Activated naive CD8-positive, alpha-beta T cell treated with anti-CD3 and anti-CD28 coated beads, Interleukin-2, amount 10 ng/mL, durations not matched to agents 7 days and 5 days (primary cell): ENCODE data around the gene PRKG1. TPM values are rescaled to one million over a fixed set of nuclear protein-coding genes. Genes with fewer than 3 reads are reported as not detected.
A peak's percentile ranks its signal among the peaks of the same experiment; 100 is the strongest.
"Not testable (repeated sequence)": the region's sequence is repeated elsewhere in the genome, so short reads cannot be mapped to it uniquely, and the experiment has no call there.

Experiments
- ATAC-seq: fragments of 150-1000 bp; cut with Tn5 transposase; one replicate; pipeline ENCODE4 v1.10.0; 2021; ENCODE audit warnings: low read depth, moderate library complexity
- POLR2A ChIA-PET: fragments of 350-600 bp; sonication (Branson Sonifier 250); formaldehyde crosslinking; loops from one replicate; lab custom pipeline; 2021; ENCODE audit warnings: antibody characterized with exemption; lab: Charles Lee
- DNase-seq: peaks from one replicate; pipeline ENCODE4 v3.0.0; 2021
- H3K27ac Mint-ChIP-seq: one replicate; pipeline ENCODE4 v1.8.0; 2022; ENCODE audit warnings: mild to moderate bottlenecking, mixed read lengths
- H3K27me3 Mint-ChIP-seq: one replicate; pipeline ENCODE4 v1.8.0; 2022; ENCODE audit warnings: mild to moderate bottlenecking, moderate library complexity, mixed read lengths
- H3K36me3 Mint-ChIP-seq: one replicate; pipeline ENCODE4 v1.8.0; 2021; ENCODE audit warnings: mild to moderate bottlenecking, mixed read lengths
- H3K4me1 Mint-ChIP-seq: one replicate; pipeline ENCODE4 v1.8.0; 2021; ENCODE audit warnings: mixed read lengths
- H3K4me3 Mint-ChIP-seq: one replicate; pipeline ENCODE4 v1.8.0; 2022; ENCODE audit warnings: mild to moderate bottlenecking, moderate library complexity, mixed read lengths
- H3K9me3 Mint-ChIP-seq: one replicate; pipeline ENCODE4 v1.8.0; 2021; ENCODE audit warnings: mixed read lengths
- total RNA-seq, 2 experiments: library from RNA; stranded (reverse); gene quantifications; one replicate each; pipeline ENCODE4 v1.2.3, GENCODE V29; 2021

The PRKG1 gene
- total RNA-seq, 2 experiments from 2014 or later, result not detected

DNA sequence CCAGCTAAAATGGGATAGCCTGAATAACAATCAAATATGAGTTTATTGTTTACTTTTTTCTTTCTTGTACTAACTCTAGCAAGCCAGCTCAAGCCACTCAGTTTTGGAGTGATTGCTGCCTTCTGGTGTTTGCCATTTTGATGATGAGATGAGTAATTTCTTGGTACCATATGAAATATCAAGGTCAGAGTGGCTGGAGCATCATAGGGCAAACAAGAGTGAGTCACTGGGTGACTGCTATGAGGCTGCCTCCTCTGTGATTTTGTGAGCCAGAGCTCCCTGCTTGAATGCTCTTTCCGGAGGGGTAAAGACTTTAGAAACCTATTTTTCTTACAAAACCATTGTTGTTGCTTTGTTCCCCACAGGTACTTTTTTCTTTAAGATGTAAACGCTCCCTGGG, 295.6 kb downstream of the PRKG1 start:
- H3K9me3 Mint-ChIP-seq, result no peaks in the 10 kb centered on the region
- H3K4me3 Mint-ChIP-seq, result no peak overlapping the region
- peaks cover 2% of the 10 kb centered on the region for H3K27me3 Mint-ChIP-seq
- H3K36me3 Mint-ChIP-seq, result no peaks in the 10 kb centered on the region
- POLR2A ChIA-PET, result no interaction called here
- H3K4me1 Mint-ChIP-seq, result no peaks in the 10 kb centered on the region
- DNase-seq (no peak), ATAC-seq (no peak)
- no peak overlapping the region for H3K27ac Mint-ChIP-seq

GRCh38 chr10:51371743-51372142, 297.5 kb downstream of the PRKG1 start:
- POLR2A ChIA-PET, result no interaction called here
- Mint-ChIP-seq H3K4me1 (no peaks in the 10 kb centered on the region), H3K27ac (no peak overlapping the region), H3K27me3 (peaks cover 2% of the 10 kb centered on the region), H3K4me3 (no peak overlapping the region), H3K36me3 (no peaks in the 10 kb centered on the region), H3K9me3 (no peaks in the 10 kb centered on the region)
- no peak for DNase-seq
- ATAC-seq, result no peak

GRCh38 chr10:51375790-51376189, 301.5 kb downstream of the PRKG1 start:
- no peak for ATAC-seq
- Mint-ChIP-seq H3K9me3 (no peaks in the 10 kb centered on the region), H3K27me3 (peaks cover 2% of the 10 kb centered on the region), H3K4me3 (no peak overlapping the region), H3K36me3 (no peaks in the 10 kb centered on the region), H3K27ac (no peak overlapping the region), H3K4me1 (no peaks in the 10 kb centered on the region)
- POLR2A ChIA-PET, result no interaction called here
- DNase-seq, result no peak

- no peak for ATAC-seq
- H3K4me3 Mint-ChIP-seq, result no peak overlapping the region
- DNase-seq, result no peak
- no peaks in the 10 kb centered on the region for H3K27me3 Mint-ChIP-seq
- H3K27ac Mint-ChIP-seq, result no peak overlapping the region
- H3K4me1 Mint-ChIP-seq, result no peaks in the 10 kb centered on the region
- POLR2A ChIA-PET, result no interaction called here
- no peaks in the 10 kb centered on the region for H3K9me3 Mint-ChIP-seq
- H3K36me3 Mint-ChIP-seq, result no peaks in the 10 kb centered on the region
Measured at GRCh38 chr10:51377070-51377931, 303.0 kb downstream of the PRKG1 start.

DNA sequence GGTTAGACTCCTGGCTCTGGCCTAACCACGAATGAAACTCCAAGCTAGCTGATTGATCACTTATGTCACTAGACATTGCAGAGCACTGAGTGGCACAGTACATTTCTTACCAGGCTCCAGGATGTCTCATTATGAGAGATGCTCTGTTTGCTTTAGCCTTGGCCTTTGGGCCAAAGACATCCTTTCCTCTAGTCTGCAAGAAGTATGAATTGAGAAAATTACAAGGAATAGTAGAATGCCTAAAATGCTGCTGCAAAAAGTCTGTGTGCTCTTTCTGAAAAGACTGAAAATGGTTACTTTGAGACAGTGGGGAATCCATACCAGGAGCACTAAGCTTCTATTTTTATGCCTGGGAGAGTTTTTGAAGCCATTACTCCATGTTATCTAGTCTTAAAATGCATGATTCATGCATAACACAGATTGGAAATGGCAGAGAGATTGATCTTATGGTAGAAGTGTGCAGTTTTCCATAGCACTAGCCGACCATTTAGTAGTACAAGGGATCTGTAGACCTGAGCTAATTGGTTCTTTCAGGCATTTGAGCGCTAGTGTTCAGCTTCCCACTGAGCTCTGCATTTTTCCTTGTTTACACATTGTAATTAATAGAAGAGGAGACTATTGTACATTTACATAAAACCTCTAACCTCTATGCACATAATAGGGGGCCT, 303.8 kb downstream of the PRKG1 start:
- POLR2A ChIA-PET, result no interaction called here
- H3K4me1 Mint-ChIP-seq, result no peaks in the 10 kb centered on the region
- ATAC-seq (no peak), DNase-seq (no peak)
- no peak overlapping the region for H3K4me3 Mint-ChIP-seq
- no peaks in the 10 kb centered on the region for H3K36me3 Mint-ChIP-seq
- H3K27ac Mint-ChIP-seq, result no peak overlapping the region
- no peaks in the 10 kb centered on the region for H3K27me3 Mint-ChIP-seq
- H3K9me3 Mint-ChIP-seq, result no peaks in the 10 kb centered on the region

DNA sequence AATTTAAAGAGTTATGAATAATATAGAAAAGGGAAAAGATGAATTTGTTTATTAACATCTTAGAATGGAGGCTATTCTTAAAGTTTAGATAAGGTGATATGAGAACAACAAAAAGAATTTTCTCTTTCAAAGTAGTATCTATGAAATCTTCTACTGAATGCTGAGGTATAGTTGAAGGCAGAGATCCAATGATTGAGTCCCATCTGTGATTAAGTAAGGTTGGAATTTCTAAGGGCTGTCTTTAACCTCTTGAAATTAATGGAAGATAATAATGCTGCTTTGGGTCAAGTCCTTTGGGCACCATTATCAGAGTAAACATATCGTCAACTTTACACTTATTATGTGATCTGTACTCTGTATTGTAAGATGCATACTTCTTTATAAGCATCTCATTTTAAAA, 307.9 kb downstream of the PRKG1 start:
- Mint-ChIP-seq H3K36me3 (no peaks in the 10 kb centered on the region), H3K4me3 (no peak overlapping the region), H3K27ac (no peak overlapping the region), H3K9me3 (no peaks in the 10 kb centered on the region), H3K27me3 (no peaks in the 10 kb centered on the region), H3K4me1 (no peaks in the 10 kb centered on the region)
- POLR2A ChIA-PET, result no interaction called here
- DNase-seq, result no peak
- ATAC-seq, result no peak

GRCh38 chr10:51384971-51385370, 310.7 kb downstream of the PRKG1 start:
- Mint-ChIP-seq H3K27ac (no peak overlapping the region), H3K4me1 (no peaks in the 10 kb centered on the region), H3K36me3 (no peaks in the 10 kb centered on the region), H3K9me3 (no peaks in the 10 kb centered on the region), H3K4me3 (no peak overlapping the region), H3K27me3 (no peaks in the 10 kb centered on the region)
- no peak for DNase-seq
- POLR2A ChIA-PET, result no interaction called here
- ATAC-seq, result no peak

DNA sequence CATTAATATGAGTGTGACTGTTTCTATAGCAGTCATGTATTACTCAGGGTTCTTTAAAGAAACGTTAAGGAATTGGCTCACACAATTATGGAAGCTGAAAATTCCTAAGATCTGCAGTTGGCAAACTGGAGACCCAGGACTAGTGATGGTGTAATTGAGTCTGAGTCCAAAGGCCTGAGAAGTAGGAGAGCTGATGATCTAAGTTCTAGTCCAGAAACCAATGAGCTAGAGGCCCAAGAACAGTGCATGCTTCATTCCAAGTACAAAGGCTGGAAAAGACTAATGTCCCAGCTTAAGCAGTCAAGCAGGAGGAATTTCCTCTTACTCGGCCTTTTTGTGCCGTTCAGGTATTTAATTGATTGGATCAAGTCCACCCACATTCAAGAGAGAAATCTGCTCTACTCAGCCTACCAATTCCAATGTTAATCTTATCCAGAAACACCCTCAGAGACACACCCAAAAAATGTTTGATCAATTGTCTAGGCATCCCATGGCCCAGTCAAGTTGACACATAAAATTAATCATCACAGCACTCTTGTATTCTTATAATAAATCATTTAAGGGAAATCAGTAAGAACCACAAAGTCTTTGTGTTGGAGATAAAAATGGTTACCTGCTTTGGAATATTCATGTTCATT, 312.1 kb downstream of the PRKG1 start:
- no peaks in the 10 kb centered on the region for H3K4me1 Mint-ChIP-seq
- H3K36me3 Mint-ChIP-seq, result no peaks in the 10 kb centered on the region
- H3K27me3 Mint-ChIP-seq, result no peaks in the 10 kb centered on the region
- POLR2A ChIA-PET, result no interaction called here
- no peaks in the 10 kb centered on the region for H3K9me3 Mint-ChIP-seq
- ATAC-seq (no peak), DNase-seq (no peak)
- H3K27ac Mint-ChIP-seq, result no peak overlapping the region
- no peak overlapping the region for H3K4me3 Mint-ChIP-seq

GRCh38 chr10:51389415-51390321, 315.4 kb downstream of the PRKG1 start:
- no peak for ATAC-seq

DNA sequence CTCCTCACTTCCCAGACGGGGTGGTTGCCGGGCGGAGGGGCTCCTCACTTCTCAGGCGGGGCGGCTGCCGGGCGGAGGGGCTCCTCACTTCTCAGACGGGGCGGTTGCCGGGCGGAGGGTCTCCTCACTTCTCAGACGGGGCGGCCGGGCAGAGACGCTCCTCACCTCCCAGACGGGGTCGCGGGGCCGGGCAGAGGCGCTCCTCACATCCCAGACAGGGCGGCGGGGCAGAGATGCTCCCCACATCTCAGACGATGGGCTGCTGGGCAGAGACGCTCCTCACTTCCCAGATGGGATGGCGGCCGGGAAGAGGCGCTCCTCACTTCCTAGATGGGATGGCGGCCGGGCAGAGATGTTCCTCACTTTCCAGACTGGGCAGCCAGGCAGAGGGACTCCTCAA, 318.7 kb downstream of the PRKG1 start:
- H3K27me3 Mint-ChIP-seq, ATAC-seq, H3K27ac Mint-ChIP-seq, POLR2A ChIA-PET, H3K4me1 Mint-ChIP-seq, H3K36me3 Mint-ChIP-seq, DNase-seq, H3K9me3 Mint-ChIP-seq, H3K4me3 Mint-ChIP-seq: not testable (repeated sequence)

More at GRCh38 chr10:51389415-51390321, 315.4 kb downstream of the PRKG1 start:
- POLR2A ChIA-PET, result no interaction called here
- Mint-ChIP-seq H3K27ac (no peak overlapping the region), H3K27me3 (no peaks in the 10 kb centered on the region), H3K4me3 (no peak overlapping the region), H3K4me1 (no peaks in the 10 kb centered on the region), H3K9me3 (no peaks in the 10 kb centered on the region), H3K36me3 (no peaks in the 10 kb centered on the region)
- DNase-seq, result peak; percentile 45

DNA sequence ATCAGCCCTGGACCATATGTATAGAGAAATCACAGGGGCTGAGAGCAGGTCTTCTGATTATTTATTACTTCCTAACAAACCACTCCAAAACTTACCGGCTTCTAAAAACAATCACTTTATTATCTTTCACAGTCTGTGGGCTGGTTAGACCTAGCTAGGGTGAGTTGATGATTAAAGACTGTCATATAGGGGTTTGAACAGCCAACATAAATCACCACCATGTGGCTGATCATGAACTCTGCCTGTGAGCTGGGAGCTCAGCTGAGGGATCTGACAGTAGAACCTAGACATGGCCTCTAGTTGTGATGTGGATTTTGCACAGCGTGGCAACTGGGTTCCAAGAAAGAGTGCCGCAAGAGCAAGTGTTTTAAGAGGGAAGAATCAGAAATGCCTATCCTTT, 319.8 kb downstream of the PRKG1 start:
- Mint-ChIP-seq H3K9me3 (no peaks in the 10 kb centered on the region), H3K4me3 (no peak overlapping the region), H3K36me3 (no peaks in the 10 kb centered on the region), H3K27ac (no peak overlapping the region), H3K27me3 (no peaks in the 10 kb centered on the region), H3K4me1 (no peaks in the 10 kb centered on the region)
- DNase-seq (no peak), ATAC-seq (no peak)
- POLR2A ChIA-PET, result no interaction called here

- Mint-ChIP-seq H3K4me1 (no peaks in the 10 kb centered on the region), H3K4me3 (no peak overlapping the region), H3K27me3 (no peaks in the 10 kb centered on the region), H3K36me3 (no peaks in the 10 kb centered on the region), H3K27ac (no peak overlapping the region), H3K9me3 (no peaks in the 10 kb centered on the region)
- POLR2A ChIA-PET, result no interaction called here
- DNase-seq (no peak), ATAC-seq (no peak)
Measured at GRCh38 chr10:51397244-51397643, 323.0 kb downstream of the PRKG1 start.

DNA sequence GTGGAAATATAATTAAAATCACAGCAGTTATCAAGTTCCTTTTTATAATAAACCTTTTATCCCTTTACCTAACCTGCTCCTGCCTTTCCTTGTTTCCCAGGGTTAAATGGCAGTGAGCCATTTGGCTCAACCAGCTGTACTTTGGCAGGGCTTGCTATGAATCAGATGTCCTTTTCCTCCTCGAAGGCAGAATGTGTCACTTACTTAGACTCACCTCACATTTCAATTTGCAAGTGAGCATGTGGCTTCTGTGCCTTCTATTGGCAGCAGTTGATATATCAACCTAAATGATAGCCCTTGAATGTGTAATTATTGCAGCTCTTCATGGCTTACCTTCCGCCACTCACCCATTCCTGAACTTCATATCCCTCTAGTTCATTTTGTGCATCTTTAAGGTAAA, 323.4 kb downstream of the PRKG1 start:
- POLR2A ChIA-PET, result no interaction called here
- H3K36me3 Mint-ChIP-seq, result no peaks in the 10 kb centered on the region
- H3K27ac Mint-ChIP-seq, result no peak overlapping the region
- DNase-seq, result no peak
- no peaks in the 10 kb centered on the region for H3K9me3 Mint-ChIP-seq
- ATAC-seq, result no peak
- H3K4me1 Mint-ChIP-seq, result no peaks in the 10 kb centered on the region
- H3K27me3 Mint-ChIP-seq, result no peaks in the 10 kb centered on the region
- H3K4me3 Mint-ChIP-seq, result no peak overlapping the region
